AG04449 (cell line): ENCODE measurements around the gene PPP2R1B.

Source experiments
- CTCF ChIA-PET: fragments of 350-600 bp; formaldehyde crosslinking; extraction: SDS; loops from one replicate; lab custom pipeline; 2021; ENCODE audit warnings: antibody characterized with exemption; lab: Yijun Ruan, JAX
- POLR2A ChIA-PET: fragments of 400-600, 350-600 bp; formaldehyde crosslinking; extraction: SDS; loops from one replicate; lab custom pipeline; 2020; ENCODE audit warnings: antibody characterized with exemption, inconsistent platforms; lab: Yijun Ruan, JAX
- DNase-seq: peaks from one replicate; pipeline ENCODE4 v3.0.0-alpha.2; 2010; ENCODE audit warnings: low read depth, low spot score
- H3K4me3 ChIP-seq: 2 replicates; pipeline ENCODE4 v1.5.1; 2011; ENCODE audit warnings: low read depth, mild to moderate bottlenecking, control low read depth, low read length
- CTCF ChIP-seq: IDR thresholded peaks from one replicate; pipeline ENCODE4 v1.5.1; 2011; ENCODE audit warnings: mild to moderate bottlenecking, moderate library complexity, low read length, control low read depth, inconsistent platforms; ENCODE audit not compliant: insufficient read depth; ENCODE audit errors: missing control alignments

PPP2R1B gene

GRCh38 chr11:111707691-111708067 is 58.5 kb downstream of the PPP2R1B start:
- POLR2A ChIA-PET: no interaction called here
- CTCF ChIA-PET: interaction anchor here (1.9 kb wide), 1 partner anchor 9 kb away, joined by 9 read pairs; no protein-coding TSS in a partner anchor
- DNase-seq: no peak
- no peak for TF ChIP-seq CTCF
- no peak overlapping the region for H3K4me3 ChIP-seq

- POLR2A ChIA-PET: no interaction called here
- DNase-seq: no peak
- H3K4me3 ChIP-seq: no peak overlapping the region
- TF ChIP-seq CTCF: no peak
- CTCF ChIA-PET: no interaction called here
Measured at GRCh38 chr11:111707039-111707690, 59.0 kb downstream of the PPP2R1B start.

- TF ChIP-seq CTCF: no peak
- DNase-seq: no peak
- ChIA-PET CTCF (interaction anchor here (1.5 kb wide), 1 partner anchor 74 kb away, joined by 3 read pairs; no protein-coding TSS in a partner anchor), POLR2A (no interaction called here)
- no peak overlapping the region for H3K4me3 ChIP-seq
Measured at GRCh38 chr11:111703576-111703975, 62.6 kb downstream of the PPP2R1B start.

GRCh38 chr11:111702623-111703022 is 63.6 kb downstream of the PPP2R1B start:
- ChIA-PET POLR2A (no interaction called here), CTCF (interaction anchor here (2.6 kb wide), 1 partner anchor 11 kb away, joined by 6 read pairs; no protein-coding TSS in a partner anchor)
- no peak for TF ChIP-seq CTCF
- DNase-seq: no peak
- H3K4me3 ChIP-seq: no peak overlapping the region

GRCh38 chr11:111700162-111700561 is 66.0 kb downstream of the PPP2R1B start:
- CTCF ChIA-PET: interaction anchor here (1.6 to 2.2 kb wide), 2 partner anchors 8 to 77 kb away, joined by 6 to 9 read pairs; no protein-coding TSS in a partner anchor
- TF ChIP-seq CTCF: no peak
- POLR2A ChIA-PET: no interaction called here
- no peak overlapping the region for H3K4me3 ChIP-seq
- DNase-seq: no peak

GRCh38 chr11:111699579-111700156 is 66.5 kb downstream of the PPP2R1B start:
- ChIA-PET CTCF (interaction anchor here (0.9 to 2.2 kb wide), 4 partner anchors 9 to 95 kb away, joined by 4 to 9 read pairs (median 6); no protein-coding TSS in a partner anchor), POLR2A (no interaction called here)
- DNase-seq: no peak
- H3K4me3 ChIP-seq: no peak overlapping the region
- TF ChIP-seq CTCF: no peak
